Measurements from ENCODE around the gene DDX24.

Gene DDX24

GRCh38 chr14:94046696-94047250, 34.2 kb downstream of the DDX24 start:
- no peak for DNase-seq

GRCh38 chr14:94045563-94046345, 35.2 kb downstream of the DDX24 start:
- no peak for DNase-seq

GRCh38 chr14:94045101-94045500, 35.9 kb downstream of the DDX24 start:
- DNase-seq = no peak

- DNase-seq = no peak
These were observed 36.4 kb downstream of the DDX24 start for GRCh38 chr14:94044476-94045091.

GRCh38 chr14:94043756-94044475, 37.1 kb downstream of the DDX24 start:
- DNase-seq = no peak

GRCh38 chr14:94043111-94043755, 37.8 kb downstream of the DDX24 start:
- no peak for DNase-seq

GRCh38 chr14:94042433-94043091, 38.4 kb downstream of the DDX24 start:
- DNase-seq = no peak

GRCh38 chr14:94041551-94042346, 39.3 kb downstream of the DDX24 start:
- DNase-seq = no peak

- DNase-seq = no peak
These were observed 40.2 kb downstream of the DDX24 start for GRCh38 chr14:94040796-94041195.

GRCh38 chr14:94040247-94040646, 40.8 kb downstream of the DDX24 start:
- DNase-seq = no peak

GRCh38 chr14:94038921-94039629, 41.9 kb downstream of the DDX24 start:
- no peak for DNase-seq

- no peak for DNase-seq
These were observed 42.5 kb downstream of the DDX24 start for GRCh38 chr14:94038510-94038909.

GRCh38 chr14:94037954-94038353, 43.0 kb downstream of the DDX24 start:
- DNase-seq = no peak

GRCh38 chr14:94036313-94037167, 44.5 kb downstream of the DDX24 start:
- peak; percentile 13 for DNase-seq

- no peak for DNase-seq
These were observed 46.1 kb downstream of the DDX24 start for GRCh38 chr14:94034886-94035285.

- no peak for DNase-seq
These were observed 49.1 kb downstream of the DDX24 start for GRCh38 chr14:94031883-94032279.

- no peak for DNase-seq
These were observed 49.7 kb downstream of the DDX24 start for GRCh38 chr14:94031161-94031882.

GRCh38 chr14:94030571-94030970, 50.4 kb downstream of the DDX24 start:
- DNase-seq = no peak

GRCh38 chr14:94029671-94030203, 51.3 kb downstream of the DDX24 start:
- no peak for DNase-seq
